Chondrocyte (in vitro differentiated cells): ENCODE data around the gene EN2. TPM values are rescaled to one million over a fixed set of nuclear protein-coding genes. Genes with fewer than 3 reads are reported as not detected.

Source experiments
- DNase-seq: peaks from one replicate; pipeline ENCODE4 v3.0.0; 2021; ENCODE audit warnings: mixed read lengths, low spot score
- H3K27ac Mint-ChIP-seq: one replicate; pipeline ENCODE4 v1.8.0; 2021; ENCODE audit warnings: mild to moderate bottlenecking, moderate library complexity, mixed read lengths; ENCODE audit not compliant: unreplicated experiment
- H3K27me3 Mint-ChIP-seq: 2 replicates; pipeline ENCODE4 v1.8.0; 2021; ENCODE audit warnings: low read depth, mixed read lengths
- H3K36me3 Mint-ChIP-seq: 2 replicates; pipeline ENCODE4 v1.8.0; 2021; ENCODE audit warnings: low read depth, mixed read lengths
- H3K4me1 Mint-ChIP-seq: 2 replicates; pipeline ENCODE4 v1.8.0; 2021; ENCODE audit warnings: low read depth, mild to moderate bottlenecking, mixed read lengths
- H3K4me3 Mint-ChIP-seq: one replicate; pipeline ENCODE4 v1.8.0; 2021; ENCODE audit warnings: mild to moderate bottlenecking, moderate library complexity, mixed read lengths; ENCODE audit not compliant: unreplicated experiment
- H3K9me3 Mint-ChIP-seq: 2 replicates; pipeline ENCODE4 v1.8.0; 2021; ENCODE audit warnings: low read depth, mixed read lengths
- CTCF ChIP-seq: fragments of 200-600 bp; sonication (generic); IDR thresholded peaks from 2 replicates; pipeline ENCODE4 v1.5.0; 2021; ENCODE audit warnings: antibody characterized with exemption, mild to moderate bottlenecking, moderate library complexity
- total RNA-seq: library from RNA; stranded (reverse); gene quantifications from 3 replicates; pipeline ENCODE4 v1.2.1, GENCODE V29; 2021

Gene EN2
- total RNA-seq, 1 donor from 2014 or later = 0.15 TPM

DNA sequence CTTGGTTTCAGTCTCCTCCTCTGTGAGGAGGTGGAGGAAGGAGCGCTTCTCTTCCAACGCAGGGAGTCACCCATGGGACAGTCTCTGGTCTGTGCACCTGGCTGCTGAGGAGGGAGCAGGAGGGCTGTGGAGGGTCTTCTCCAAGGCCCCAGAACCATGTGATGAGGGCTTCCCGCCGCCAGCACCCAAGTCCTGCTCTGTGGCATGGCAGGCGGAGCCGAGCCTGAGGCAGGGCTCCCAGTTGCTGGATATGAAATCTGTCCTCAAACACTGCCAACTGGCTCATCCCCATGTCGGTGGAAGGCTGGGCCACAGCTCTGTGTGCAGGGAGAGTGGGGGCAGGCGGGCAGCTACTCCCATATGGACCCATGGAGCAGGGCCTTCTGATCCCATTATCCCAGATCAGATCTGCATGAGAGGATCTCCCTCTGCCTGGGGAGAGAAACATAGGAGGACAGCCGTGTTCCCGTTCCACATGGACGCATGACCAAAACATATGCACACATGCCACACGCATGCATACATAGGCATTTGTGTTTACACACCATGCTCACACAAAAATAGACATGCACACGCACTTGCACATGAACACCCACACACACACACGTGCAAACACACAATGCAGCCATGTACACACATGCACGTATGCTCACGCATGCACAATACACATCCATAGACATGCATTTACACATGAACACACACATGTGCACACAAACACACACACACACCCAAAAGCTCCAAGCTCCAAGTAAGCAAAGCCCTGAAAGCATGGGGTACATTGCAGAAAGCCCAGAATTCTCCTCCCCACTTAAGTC, 38.8 kb upstream of the EN2 start:
- Mint-ChIP-seq H3K27me3 (peaks cover 36% of the 10 kb centered on the region), H3K27ac (no peak overlapping the region), H3K9me3 (no peaks in the 10 kb centered on the region), H3K4me3 (no peak overlapping the region), H3K4me1 (no peaks in the 10 kb centered on the region), H3K36me3 (no peaks in the 10 kb centered on the region)
- no peak for DNase-seq
- TF ChIP-seq CTCF = no peak

GRCh38 chr7:155420116-155420515, 37.8 kb upstream of the EN2 start:
- Mint-ChIP-seq H3K9me3 (no peaks in the 10 kb centered on the region), H3K4me3 (no peak overlapping the region), H3K27me3 (peaks cover 42% of the 10 kb centered on the region), H3K27ac (no peak overlapping the region), H3K4me1 (no peaks in the 10 kb centered on the region), H3K36me3 (no peaks in the 10 kb centered on the region)
- DNase-seq = no peak
- TF ChIP-seq CTCF = no peak

- Mint-ChIP-seq H3K27me3 (peaks cover 57% of the 10 kb centered on the region), H3K9me3 (no peaks in the 10 kb centered on the region), H3K4me1 (no peaks in the 10 kb centered on the region), H3K36me3 (no peaks in the 10 kb centered on the region), H3K4me3 (no peak overlapping the region), H3K27ac (no peak overlapping the region)
- peak; percentile 71 for DNase-seq
- TF ChIP-seq CTCF = no peak
These were observed 35.8 kb upstream of the EN2 start for GRCh38 chr7:155422151-155422550.

- Mint-ChIP-seq H3K9me3 (no peaks in the 10 kb centered on the region), H3K27ac (no peak overlapping the region), H3K27me3 (peaks cover 57% of the 10 kb centered on the region), H3K36me3 (no peaks in the 10 kb centered on the region), H3K4me3 (no peak overlapping the region), H3K4me1 (no peaks in the 10 kb centered on the region)
- DNase-seq = peak; percentile 78
- TF ChIP-seq CTCF = no peak
These were observed 35.2 kb upstream of the EN2 start for GRCh38 chr7:155422599-155423336.
